ENCODE measurements around the gene SH2D5.

Gene SH2D5

GRCh38 chr1:20670936-20671335, 61.6 kb downstream of the SH2D5 start:
- TF ChIP-seq RAD21 (IDR thresholded peaks at IDR 0.05; ENCODE audit: low read depth), result no peak

All from Ishikawa (cell line).